Parathyroid adenoma (tissue), 2 donors: Measurements from ENCODE around the gene SHISA3.
"Not testable (repeated sequence)": the region's sequence is repeated elsewhere in the genome, so short reads cannot be mapped to it uniquely, and the experiment has no call there.

Source experiments
- H2AFZ ChIP-seq: fragments of 300-600 bp; sonication (generic); one replicate; pipeline ENCODE4 v1.7.0; 2017; ENCODE audit warnings: antibody characterized with exemption, mild to moderate bottlenecking
- H3K27ac ChIP-seq: fragments of 300-600 bp; sonication (generic); one replicate; pipeline ENCODE4 v1.7.0; 2017
- H3K27me3 ChIP-seq: fragments of 300-600 bp; sonication (generic); one replicate; pipeline ENCODE4 v1.7.0; 2017; ENCODE audit warnings: low read length; ENCODE audit not compliant: control insufficient read depth, insufficient read depth
- H3K36me3 ChIP-seq: fragments of 300-600 bp; sonication (generic); one replicate; pipeline ENCODE4 v1.7.0; 2017; ENCODE audit warnings: low read length; ENCODE audit not compliant: control insufficient read depth, insufficient read depth
- H3K4me1 ChIP-seq: fragments of 300-600 bp; sonication (generic); one replicate; pipeline ENCODE4 v1.7.0; 2017; ENCODE audit warnings: control low read depth
- H3K4me2 ChIP-seq: fragments of 300-600 bp; sonication (generic); one replicate; pipeline ENCODE4 v1.7.0; 2017; ENCODE audit warnings: low read length
- H3K4me3 ChIP-seq: fragments of 300-600 bp; sonication (generic); one replicate; pipeline ENCODE4 v1.7.0; 2017; ENCODE audit warnings: low read depth, low read length
- H3K79me2 ChIP-seq: fragments of 300-600 bp; sonication (generic); one replicate; pipeline ENCODE4 v1.7.0; 2017; ENCODE audit warnings: control low read depth
- H3K9ac ChIP-seq: fragments of 300-600 bp; sonication (generic); one replicate; pipeline ENCODE4 v1.7.0; 2017; ENCODE audit warnings: mild to moderate bottlenecking
- H3K9me3 ChIP-seq: fragments of 300-600 bp; sonication (generic); one replicate; pipeline ENCODE4 v1.7.0; 2017; ENCODE audit warnings: low read length; ENCODE audit not compliant: control insufficient read depth
- CTCF ChIP-seq: fragments of 300-600 bp; sonication (generic); IDR thresholded peaks from one replicate; pipeline ENCODE4 v1.7.0; 2017; ENCODE audit warnings: antibody characterized with exemption, mild to moderate bottlenecking
- donor health status: primary hyperparathyroidism.

Gene SHISA3

GRCh38 chr4:42371305-42372252, 25.7 kb upstream of the SHISA3 start:
- no peak overlapping the region for H2AFZ ChIP-seq
- H3K4me3 ChIP-seq: no peak overlapping the region
- H3K4me1 ChIP-seq: no peaks in the 10 kb centered on the region
- H3K36me3 ChIP-seq: no peaks in the 10 kb centered on the region
- no peaks in the 10 kb centered on the region for H3K79me2 ChIP-seq
- no peak overlapping the region for H3K4me2 ChIP-seq
- H3K27me3 ChIP-seq: no peaks in the 10 kb centered on the region
- peak; percentile 32 for TF ChIP-seq CTCF
- H3K27ac ChIP-seq: no peak overlapping the region
- H3K9ac ChIP-seq: no peak overlapping the region
- H3K9me3 ChIP-seq: no peaks in the 10 kb centered on the region

DNA sequence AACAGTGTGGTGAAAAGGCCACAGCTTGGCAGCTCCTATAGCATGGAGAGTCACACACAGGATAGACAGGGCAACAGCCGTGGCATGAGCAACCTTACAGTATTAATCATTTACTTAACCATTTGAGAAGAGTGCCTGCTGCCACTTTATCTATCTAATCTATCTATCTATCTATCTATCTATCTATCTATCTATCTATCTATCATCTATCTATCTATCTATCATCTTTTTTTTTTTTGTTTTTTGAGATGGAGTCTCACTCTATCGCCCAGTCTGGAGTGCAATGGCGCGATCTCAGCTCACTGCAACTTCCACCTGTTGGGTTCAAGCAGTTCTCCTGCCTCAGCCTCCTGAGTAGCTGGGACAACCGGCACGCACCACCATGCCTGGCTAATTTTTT, 25.0 kb upstream of the SHISA3 start:
- not testable (repeated sequence) for H3K27ac ChIP-seq, H3K27me3 ChIP-seq, H3K9ac ChIP-seq, H2AFZ ChIP-seq, H3K36me3 ChIP-seq, H3K9me3 ChIP-seq, H3K79me2 ChIP-seq, H3K4me2 ChIP-seq, H3K4me3 ChIP-seq, H3K4me1 ChIP-seq

DNA sequence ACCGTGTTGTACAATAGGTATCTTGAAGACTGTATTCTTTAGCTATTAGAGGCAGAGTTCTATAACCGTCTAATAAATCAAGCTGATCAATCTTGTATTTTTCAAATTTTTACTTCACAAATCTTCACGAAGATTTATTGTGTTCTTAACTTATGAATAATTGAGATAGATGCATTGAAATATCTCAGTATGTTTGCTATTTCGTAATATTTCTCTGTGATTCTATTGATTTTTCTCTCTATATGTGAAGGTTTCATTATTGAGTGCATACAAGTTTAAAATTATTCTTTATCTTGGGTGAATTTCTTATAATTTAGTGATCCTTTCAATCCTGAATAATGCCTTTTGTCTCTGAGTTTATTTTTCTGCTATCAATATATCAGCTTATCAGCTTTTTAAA, 19.8 kb upstream of the SHISA3 start:
- no peaks in the 10 kb centered on the region for H3K27me3 ChIP-seq
- no peak overlapping the region for H3K4me2 ChIP-seq
- no peaks in the 10 kb centered on the region for H3K9me3 ChIP-seq
- H3K4me3 ChIP-seq: no peak overlapping the region
- no peak overlapping the region for H3K9ac ChIP-seq
- H3K4me1 ChIP-seq: no peaks in the 10 kb centered on the region
- no peak overlapping the region for H3K27ac ChIP-seq
- no peak overlapping the region for H2AFZ ChIP-seq
- no peak for TF ChIP-seq CTCF
- no peaks in the 10 kb centered on the region for H3K79me2 ChIP-seq
- H3K36me3 ChIP-seq: no peaks in the 10 kb centered on the region

GRCh38 chr4:42381666-42382065, 15.6 kb upstream of the SHISA3 start:
- Histone ChIP-seq H3K27me3 (no peaks in the 10 kb centered on the region), H3K36me3 (no peaks in the 10 kb centered on the region), H3K79me2 (no peaks in the 10 kb centered on the region)

DNA sequence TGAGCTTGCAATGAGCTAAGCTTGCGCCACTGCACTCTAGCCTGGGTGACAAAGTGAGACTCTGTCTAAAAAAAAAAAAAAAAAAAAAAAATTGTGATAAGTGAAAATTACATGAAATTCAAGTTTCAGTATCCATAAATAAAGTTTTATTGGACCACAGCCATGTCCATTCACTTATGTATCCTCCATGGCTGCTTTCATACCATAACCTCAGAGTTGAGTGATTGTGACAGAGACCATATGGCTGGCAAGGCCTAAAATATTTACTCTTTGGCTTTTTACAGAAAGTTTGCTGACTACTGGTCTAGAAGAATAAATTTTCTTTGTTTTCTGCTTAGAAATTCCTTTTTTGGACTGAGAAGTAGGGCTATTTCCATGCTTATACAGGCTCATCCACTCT, 11.8 kb upstream of the SHISA3 start:
- Histone ChIP-seq H3K4me1 (no peaks in the 10 kb centered on the region), H2AFZ (no peak overlapping the region), H3K4me3 (no peak overlapping the region), H3K27me3 (no peaks in the 10 kb centered on the region), H3K9ac (no peak overlapping the region), H3K36me3 (no peaks in the 10 kb centered on the region), H3K79me2 (no peaks in the 10 kb centered on the region), H3K27ac (no peak overlapping the region), H3K9me3 (no peaks in the 10 kb centered on the region), H3K4me2 (no peak overlapping the region)
- no peak for TF ChIP-seq CTCF

More at GRCh38 chr4:42381666-42382065, 15.6 kb upstream of the SHISA3 start:
- no peak for TF ChIP-seq CTCF
- no peak overlapping the region for H2AFZ ChIP-seq
- H3K4me2 ChIP-seq: no peak overlapping the region
- H3K4me1 ChIP-seq: no peaks in the 10 kb centered on the region
- no peak overlapping the region for H3K27ac ChIP-seq
- H3K4me3 ChIP-seq: no peak overlapping the region
- H3K9ac ChIP-seq: no peak overlapping the region
- no peaks in the 10 kb centered on the region for H3K9me3 ChIP-seq
